ENCODE measurements around the gene NGLY1.

NGLY1 gene

DNA sequence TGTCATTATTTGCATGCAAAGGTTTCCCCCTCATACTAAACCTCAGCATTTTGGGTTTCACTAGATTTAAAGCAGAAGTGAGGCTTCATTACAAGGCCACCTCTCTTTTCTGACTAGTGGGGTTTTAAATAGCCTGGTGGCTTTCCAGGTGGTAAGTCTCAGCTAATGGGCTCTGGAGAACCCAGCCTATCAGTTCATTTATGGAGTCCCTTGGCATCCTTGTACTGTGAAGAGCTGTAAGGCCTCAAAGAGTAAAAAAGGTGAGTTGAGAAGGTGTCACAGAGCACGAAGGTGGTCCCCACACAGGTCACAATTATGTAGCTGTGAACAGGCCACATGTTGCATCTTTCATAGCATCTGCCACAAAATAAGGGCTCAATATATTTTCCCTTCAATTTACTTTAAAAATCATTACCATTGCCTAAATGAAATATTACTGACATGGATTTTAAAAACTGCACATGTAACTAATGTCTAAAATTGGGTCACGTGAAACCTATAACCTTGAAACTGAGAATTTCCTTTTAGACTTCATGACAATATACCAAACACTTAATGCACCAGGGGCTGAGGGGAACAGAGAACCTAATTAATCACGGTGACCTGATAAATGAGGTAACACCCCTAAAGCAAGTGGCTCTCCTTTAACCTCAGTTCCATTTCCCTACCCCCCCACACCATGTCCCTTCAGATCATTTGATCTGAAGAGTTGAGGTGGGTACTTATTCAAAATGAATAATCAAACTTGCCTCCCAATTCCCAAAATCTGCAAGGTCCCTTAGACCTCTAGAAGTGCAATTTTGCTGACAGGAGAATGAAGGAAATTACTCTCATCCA, 1.3 kb downstream of the NGLY1 start:
- peaks cover 19% of the 10 kb centered on the region for H3K36me3 Mint-ChIP-seq (ENCODE audit: low read depth)
- H3K27ac Mint-ChIP-seq = no peak overlapping the region
- H3K4me3 Mint-ChIP-seq = peak overlapping the region; percentile 87
- no peak for TF ChIP-seq CTCF (IDR thresholded peaks at IDR 0.05)
- no peak for DNase-seq
- H3K27me3 Mint-ChIP-seq (ENCODE audit: low read depth, poor library complexity) = no peaks in the 10 kb centered on the region
- peaks cover under 1% of the 10 kb centered on the region for H3K9me3 Mint-ChIP-seq
- H3K4me1 Mint-ChIP-seq = peaks cover 25% of the 10 kb centered on the region

DNA sequence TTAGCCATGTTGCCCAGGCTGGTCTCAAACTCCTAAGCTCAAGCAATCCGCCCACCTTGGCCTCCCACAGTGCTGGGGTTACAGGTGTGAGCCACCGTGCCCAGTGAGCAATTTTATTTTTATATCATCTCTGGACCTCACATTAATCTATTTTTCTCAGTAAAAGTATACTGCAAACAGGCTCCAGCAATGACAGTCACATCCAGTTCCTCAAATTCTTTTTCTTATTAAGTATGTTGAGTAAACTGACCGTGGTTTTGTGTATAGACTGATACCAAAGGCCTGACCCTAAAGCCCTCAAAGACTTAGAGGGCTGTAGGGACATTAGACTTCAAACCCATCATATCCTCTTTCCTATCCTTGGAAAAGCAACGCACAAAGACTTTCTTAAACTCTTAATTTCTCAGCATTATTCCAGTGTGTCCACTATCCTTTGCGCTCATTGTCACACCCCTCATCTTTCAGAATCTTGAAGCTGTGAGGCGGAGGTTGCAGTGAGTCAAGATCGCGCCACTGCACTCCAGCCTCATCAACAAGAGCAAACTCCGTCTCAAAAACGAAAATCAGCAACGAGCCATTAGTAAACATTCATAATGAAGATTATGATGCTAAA, 2.0 kb downstream of the NGLY1 start:
- H3K27me3 Mint-ChIP-seq (ENCODE audit: low read depth, poor library complexity) = no peaks in the 10 kb centered on the region
- peaks cover 3% of the 10 kb centered on the region for H3K9me3 Mint-ChIP-seq
- no peak for TF ChIP-seq CTCF (IDR thresholded peaks at IDR 0.05)
- H3K27ac Mint-ChIP-seq = no peak overlapping the region
- no peak for DNase-seq
- H3K4me3 Mint-ChIP-seq = peak overlapping the region; percentile 87
- H3K4me1 Mint-ChIP-seq = peaks cover 25% of the 10 kb centered on the region
- H3K36me3 Mint-ChIP-seq (ENCODE audit: low read depth) = peaks cover 27% of the 10 kb centered on the region

GRCh38 chr3:25780618-25781017, 2.6 kb downstream of the NGLY1 start:
- TF ChIP-seq CTCF (IDR thresholded peaks at IDR 0.05) = no peak
- DNase-seq = no peak
- no peaks in the 10 kb centered on the region for H3K27me3 Mint-ChIP-seq (ENCODE audit: low read depth, poor library complexity)
- no peak overlapping the region for H3K27ac Mint-ChIP-seq
- H3K4me1 Mint-ChIP-seq = peaks cover 25% of the 10 kb centered on the region
- no peak overlapping the region for H3K4me3 Mint-ChIP-seq
- H3K36me3 Mint-ChIP-seq (ENCODE audit: low read depth) = peaks cover 33% of the 10 kb centered on the region
- H3K9me3 Mint-ChIP-seq = peaks cover 4% of the 10 kb centered on the region

DNA sequence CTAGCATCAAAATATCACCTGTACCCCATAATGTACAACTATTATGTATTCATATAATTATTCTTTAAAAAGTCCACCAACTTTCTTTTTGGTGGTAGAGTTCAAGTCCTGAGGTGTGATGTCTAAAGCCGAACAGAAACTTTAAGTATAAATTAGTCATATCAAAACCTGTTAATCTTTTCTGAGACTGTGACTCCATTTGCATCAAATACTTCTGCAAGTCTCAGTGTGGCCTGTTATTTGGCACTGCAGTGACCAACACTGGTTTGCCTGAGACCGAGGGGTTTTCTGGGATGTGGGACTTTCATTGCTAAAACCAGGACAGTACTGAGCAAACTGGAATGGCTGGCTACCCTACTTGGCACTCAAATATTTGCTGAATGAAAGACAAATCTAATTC, 7.3 kb downstream of the NGLY1 start:
- H3K4me3 Mint-ChIP-seq = no peak overlapping the region
- H3K36me3 Mint-ChIP-seq (ENCODE audit: low read depth) = peaks cover 80% of the 10 kb centered on the region
- no peak for TF ChIP-seq CTCF (IDR thresholded peaks at IDR 0.05)
- H3K9me3 Mint-ChIP-seq = peaks cover 51% of the 10 kb centered on the region
- no peak for DNase-seq
- no peaks in the 10 kb centered on the region for H3K4me1 Mint-ChIP-seq
- H3K27ac Mint-ChIP-seq = no peak overlapping the region
- peaks cover 4% of the 10 kb centered on the region for H3K27me3 Mint-ChIP-seq (ENCODE audit: low read depth, poor library complexity)

DNA sequence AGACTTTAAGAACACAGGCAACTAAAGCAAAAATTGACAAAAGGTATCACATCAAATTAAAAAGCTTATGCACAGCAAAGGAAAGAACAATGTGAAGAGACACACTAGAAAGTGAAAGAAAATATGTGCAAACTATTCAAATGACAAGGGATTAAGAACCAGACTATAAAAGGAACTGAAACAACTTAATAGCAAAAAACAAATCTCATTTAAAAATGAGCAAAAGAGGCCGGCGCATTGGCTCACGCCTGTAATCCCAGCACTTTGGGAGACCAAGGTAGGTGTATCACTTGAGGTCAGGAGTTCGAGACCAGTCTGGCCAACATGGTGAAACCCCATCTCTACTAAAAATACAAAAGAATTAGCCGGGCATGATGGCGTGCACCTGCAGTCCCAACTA, 14.4 kb downstream of the NGLY1 start:
- no peak for TF ChIP-seq CTCF (IDR thresholded peaks at IDR 0.05)
- H3K4me3 Mint-ChIP-seq = no peak overlapping the region
- H3K4me1 Mint-ChIP-seq = no peaks in the 10 kb centered on the region
- H3K27me3 Mint-ChIP-seq (ENCODE audit: low read depth, poor library complexity) = peaks cover 4% of the 10 kb centered on the region
- peaks cover 56% of the 10 kb centered on the region for H3K9me3 Mint-ChIP-seq
- H3K27ac Mint-ChIP-seq = no peak overlapping the region
- DNase-seq = no peak
- peaks cover 89% of the 10 kb centered on the region for H3K36me3 Mint-ChIP-seq (ENCODE audit: low read depth)
